Astrocyte of the spinal cord (primary cell): ENCODE measurements around the gene CCDC3.

ENCODE experiments used
- DNase-seq: peaks from one replicate; pipeline ENCODE4 v3.0.0; 2011; ENCODE audit warnings: low read depth, low spot score
- H3K4me3 ChIP-seq: 2 replicates; pipeline ENCODE4 v1.5.1; 2011; ENCODE audit warnings: low read depth, mild to moderate bottlenecking, low read length, moderate library complexity
- in situ Hi-C: cut with HindIII; loops from 2 replicates; pipeline ENCODE4 v1.10.0; 2017; ENCODE audit warnings: low sequenced_read_pairs
- TF ChIP-seq, protein P1 (sequence below): IDR thresholded peaks from 2 replicates; pipeline ENCODE4 v1.5.1; 2012; ENCODE audit warnings: low read depth, mild to moderate bottlenecking, low read length, inconsistent platforms

Gene CCDC3

GRCh38 chr10:12899546-12899945 is 102.0 kb downstream of the CCDC3 start:
- no peak for DNase-seq
- TF ChIP-seq, protein P1, sequence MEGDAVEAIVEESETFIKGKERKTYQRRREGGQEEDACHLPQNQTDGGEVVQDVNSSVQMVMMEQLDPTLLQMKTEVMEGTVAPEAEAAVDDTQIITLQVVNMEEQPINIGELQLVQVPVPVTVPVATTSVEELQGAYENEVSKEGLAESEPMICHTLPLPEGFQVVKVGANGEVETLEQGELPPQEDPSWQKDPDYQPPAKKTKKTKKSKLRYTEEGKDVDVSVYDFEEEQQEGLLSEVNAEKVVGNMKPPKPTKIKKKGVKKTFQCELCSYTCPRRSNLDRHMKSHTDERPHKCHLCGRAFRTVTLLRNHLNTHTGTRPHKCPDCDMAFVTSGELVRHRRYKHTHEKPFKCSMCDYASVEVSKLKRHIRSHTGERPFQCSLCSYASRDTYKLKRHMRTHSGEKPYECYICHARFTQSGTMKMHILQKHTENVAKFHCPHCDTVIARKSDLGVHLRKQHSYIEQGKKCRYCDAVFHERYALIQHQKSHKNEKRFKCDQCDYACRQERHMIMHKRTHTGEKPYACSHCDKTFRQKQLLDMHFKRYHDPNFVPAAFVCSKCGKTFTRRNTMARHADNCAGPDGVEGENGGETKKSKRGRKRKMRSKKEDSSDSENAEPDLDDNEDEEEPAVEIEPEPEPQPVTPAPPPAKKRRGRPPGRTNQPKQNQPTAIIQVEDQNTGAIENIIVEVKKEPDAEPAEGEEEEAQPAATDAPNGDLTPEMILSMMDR: no peak
- in situ Hi-C loops: no loop called here
- no peak overlapping the region for H3K4me3 ChIP-seq

DNA sequence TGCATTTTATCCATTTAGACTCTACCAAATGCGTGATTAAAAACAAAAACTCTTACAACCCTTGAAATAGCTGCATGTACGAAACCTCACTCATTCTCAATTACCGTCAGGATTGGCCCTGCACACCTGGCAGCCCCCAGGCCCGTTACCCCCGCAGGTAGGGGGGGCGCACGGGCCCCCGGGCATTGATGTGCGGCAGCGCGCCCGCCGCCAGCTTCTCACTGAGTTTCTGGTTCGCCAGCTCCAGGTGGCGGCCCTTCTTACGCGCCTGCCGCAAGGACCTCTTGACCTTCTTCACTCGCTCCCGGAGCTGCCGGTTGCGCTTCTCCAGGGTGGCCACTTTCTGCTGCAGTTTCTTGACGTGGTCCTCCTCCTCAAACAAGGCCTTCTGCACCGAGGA is 103.2 kb downstream of the CCDC3 start:
- TF ChIP-seq, protein P1: no peak
- no peak overlapping the region for H3K4me3 ChIP-seq
- DNase-seq: no peak
- in situ Hi-C loops: no loop called here

- DNase-seq: no peak
- in situ Hi-C loops: no loop called here
- no peak overlapping the region for H3K4me3 ChIP-seq
- TF ChIP-seq, protein P1: no peak
Measured at GRCh38 chr10:12897278-12897677, 104.2 kb downstream of the CCDC3 start.

DNA sequence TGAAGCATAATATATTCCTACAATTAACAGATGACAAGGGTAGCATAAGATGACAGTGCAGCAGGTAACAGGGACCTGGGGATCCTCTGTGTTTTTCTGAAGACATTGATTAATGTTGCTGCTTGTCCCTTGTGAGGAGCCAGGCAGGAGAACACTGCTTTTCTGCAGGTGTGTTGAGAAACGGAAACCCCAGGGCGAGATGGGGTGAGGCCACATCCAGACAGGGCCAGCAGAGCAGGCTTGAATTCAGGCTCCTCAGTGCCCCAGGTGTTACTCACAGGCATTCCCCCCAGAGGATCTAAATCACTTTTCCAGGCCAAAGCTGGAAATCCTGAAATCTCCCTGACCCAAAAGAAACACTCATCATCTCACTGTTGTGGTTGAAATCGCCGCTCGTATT is 105.3 kb downstream of the CCDC3 start:
- TF ChIP-seq, protein P1: no peak
- H3K4me3 ChIP-seq: no peak overlapping the region
- DNase-seq: no peak
- in situ Hi-C loops: no loop called here

GRCh38 chr10:12892924-12893323 is 108.6 kb downstream of the CCDC3 start:
- H3K4me3 ChIP-seq: no peak overlapping the region
- in situ Hi-C loops: no loop called here
- TF ChIP-seq, protein P1: no peak
- no peak for DNase-seq

- no peak for DNase-seq
- TF ChIP-seq, protein P1: no peak
- no peak overlapping the region for H3K4me3 ChIP-seq
- in situ Hi-C loops: no loop called here
Measured at GRCh38 chr10:12890958-12891357, 110.6 kb downstream of the CCDC3 start.

DNA sequence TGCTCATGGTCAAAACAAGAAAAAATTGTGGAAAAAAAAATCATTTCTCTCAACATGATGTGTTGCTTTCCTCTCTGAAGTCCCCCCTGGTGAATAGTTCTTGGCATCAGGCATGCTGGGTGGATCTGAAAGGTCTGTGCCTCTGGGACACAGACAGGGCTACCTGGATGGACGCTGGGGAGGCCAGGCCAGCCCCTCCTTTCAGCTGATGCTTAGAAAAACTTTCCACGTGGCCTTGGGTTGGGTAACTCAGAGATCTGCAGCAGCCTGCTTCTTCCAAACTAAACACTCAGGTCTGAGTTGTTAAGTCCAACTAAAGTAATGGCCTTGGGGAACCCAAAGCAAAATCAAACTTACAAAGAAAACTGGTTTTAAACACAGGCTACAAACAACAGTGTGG is 113.0 kb downstream of the CCDC3 start:
- no peak for DNase-seq
- TF ChIP-seq, protein P1: no peak
- H3K4me3 ChIP-seq: no peak overlapping the region
- in situ Hi-C loops: no loop called here
